ENCODE data around the gene CACNA2D1.
"Not testable (repeated sequence)": the region's sequence is repeated elsewhere in the genome, so short reads cannot be mapped to it uniquely, and the experiment has no call there.

CACNA2D1 gene

DNA sequence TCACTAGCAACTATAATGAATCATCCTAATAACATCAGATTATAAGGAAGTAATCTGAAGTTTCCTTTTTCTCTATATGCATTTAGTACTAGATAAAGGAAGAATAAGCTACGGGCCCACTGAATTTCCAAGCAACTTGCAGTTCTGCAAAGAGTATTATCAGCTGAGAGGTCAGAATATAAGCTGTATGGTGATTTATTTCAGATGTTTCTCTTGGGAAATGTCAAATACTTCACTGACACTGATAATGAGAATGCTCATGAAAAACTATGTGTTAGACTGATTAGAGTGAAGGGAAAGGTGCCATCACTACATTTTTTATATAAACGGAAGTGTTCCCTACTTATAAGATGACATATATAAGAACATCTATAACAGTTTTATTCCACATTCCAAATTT is 422.5 kb downstream of the CACNA2D1 start:
- no peak for DNase-seq

DNA sequence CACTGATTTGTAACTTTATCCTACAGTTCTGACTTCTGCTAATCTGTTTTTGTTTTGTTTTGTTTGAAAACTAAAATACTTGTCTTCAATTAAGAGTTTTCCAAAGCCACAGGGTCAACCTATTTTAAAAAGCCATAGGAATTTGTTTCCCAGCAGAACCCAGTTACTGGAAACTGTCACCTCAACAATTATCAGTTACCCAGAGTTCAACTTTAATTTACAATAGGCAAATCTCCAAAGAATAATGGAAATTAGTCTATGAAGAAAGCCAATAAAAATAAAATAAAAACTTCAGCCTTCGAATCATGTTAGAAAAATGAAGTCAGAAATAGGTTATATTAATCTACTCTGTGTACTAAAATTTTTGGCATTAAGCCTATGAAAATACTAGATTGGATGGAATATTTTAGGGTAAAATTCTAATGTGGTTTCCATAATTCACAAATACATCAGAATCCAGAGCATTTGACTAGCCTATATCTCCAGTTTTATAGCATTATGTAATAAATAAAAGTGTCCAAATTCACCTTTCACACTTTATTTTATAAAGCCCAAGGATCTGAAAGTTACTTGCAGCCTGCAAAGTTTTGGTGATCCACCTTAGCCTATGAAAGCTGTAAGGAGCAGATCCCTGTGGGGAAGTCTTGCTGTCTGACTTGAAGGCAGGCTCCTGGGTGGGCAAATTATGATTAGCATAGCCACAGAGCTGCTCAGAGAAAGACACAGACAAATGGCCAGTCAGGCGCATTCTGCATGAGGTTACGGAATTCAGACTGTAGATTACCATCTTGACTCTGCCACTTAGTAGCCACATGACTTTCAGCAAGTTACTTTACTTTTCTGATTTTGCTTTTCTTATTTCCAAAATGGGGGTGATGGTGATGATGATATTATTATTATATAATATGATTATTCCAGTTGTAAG is 423.8 kb downstream of the CACNA2D1 start:
- no peak for DNase-seq

GRCh38 chr7:82018226-82018625 is 425.4 kb downstream of the CACNA2D1 start:
- DNase-seq, result no peak

DNA sequence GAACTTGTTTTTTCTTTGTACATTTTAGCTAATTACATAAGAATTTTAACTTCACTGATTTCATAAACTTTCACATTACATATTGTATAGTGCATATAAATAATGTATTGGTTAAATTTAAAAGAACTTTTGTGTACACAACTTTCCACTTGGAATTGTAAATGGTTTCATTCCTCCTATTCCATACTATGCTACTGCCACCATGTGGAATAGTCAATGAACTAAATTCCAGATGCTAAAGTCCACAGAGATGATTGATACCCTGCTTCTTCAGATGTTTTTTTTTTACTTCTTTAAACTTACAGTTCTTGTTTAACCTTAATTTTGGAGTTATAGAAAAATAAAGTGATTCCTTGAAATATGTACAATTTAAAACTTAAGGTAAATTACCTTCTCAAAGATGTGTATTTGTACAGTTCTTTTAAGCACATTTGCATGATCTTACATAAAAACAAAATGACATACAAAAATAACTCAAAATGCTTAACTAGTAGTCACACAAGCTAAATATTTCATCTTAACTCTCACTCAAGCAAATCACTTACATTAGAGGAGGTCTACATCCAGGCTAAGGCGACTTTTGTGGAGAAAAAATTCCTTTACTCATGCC is 426.1 kb downstream of the CACNA2D1 start:
- DNase-seq, result no peak

GRCh38 chr7:82015751-82016150 is 427.8 kb downstream of the CACNA2D1 start:
- DNase-seq, result no peak

DNA sequence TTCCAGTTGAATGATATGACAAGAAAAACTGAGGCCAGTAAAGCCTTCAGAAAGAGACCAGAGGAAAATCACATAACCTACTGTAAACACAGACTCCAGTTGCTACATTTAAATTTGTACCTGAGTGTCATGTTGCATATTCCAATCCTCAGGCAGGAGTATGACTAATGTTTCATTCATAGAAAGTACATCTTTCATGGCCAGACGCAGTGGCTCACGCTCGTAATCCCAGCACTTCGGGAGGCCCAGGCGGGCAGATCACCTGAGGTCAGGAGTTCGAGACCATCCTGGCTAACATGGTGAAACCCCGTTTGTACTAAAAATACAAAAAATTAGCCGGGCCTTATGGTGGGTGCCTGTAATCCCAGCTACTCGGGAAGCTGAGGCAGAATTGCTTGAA is 429.0 kb downstream of the CACNA2D1 start:
- DNase-seq, result not testable (repeated sequence)

- DNase-seq, result no peak
These were observed 431.1 kb downstream of the CACNA2D1 start for GRCh38 chr7:82012453-82012852.

GRCh38 chr7:82010416-82010815 is 433.2 kb downstream of the CACNA2D1 start:
- no peak for DNase-seq

DNA sequence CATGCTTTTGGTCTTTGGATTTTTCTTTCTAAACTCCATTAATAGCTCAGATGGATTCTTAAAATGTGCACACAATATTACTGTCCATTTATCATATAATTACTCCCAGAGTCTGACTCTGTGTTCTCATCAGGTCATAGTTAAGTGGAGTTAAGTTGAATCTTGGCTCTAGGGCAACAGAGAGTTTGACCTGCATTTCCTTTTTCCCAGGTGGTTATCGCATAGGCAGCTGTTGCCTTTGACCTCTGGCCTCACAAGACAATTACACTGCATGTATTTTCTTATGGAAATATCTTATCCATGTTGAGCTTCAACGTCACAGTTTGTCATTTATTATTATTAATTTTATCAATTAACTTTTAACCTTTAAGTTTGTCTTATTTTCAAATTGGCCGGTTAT is 436.3 kb downstream of the CACNA2D1 start:
- no peak for DNase-seq

GRCh38 chr7:82005056-82005455 is 438.5 kb downstream of the CACNA2D1 start:
- no peak for DNase-seq

DNA sequence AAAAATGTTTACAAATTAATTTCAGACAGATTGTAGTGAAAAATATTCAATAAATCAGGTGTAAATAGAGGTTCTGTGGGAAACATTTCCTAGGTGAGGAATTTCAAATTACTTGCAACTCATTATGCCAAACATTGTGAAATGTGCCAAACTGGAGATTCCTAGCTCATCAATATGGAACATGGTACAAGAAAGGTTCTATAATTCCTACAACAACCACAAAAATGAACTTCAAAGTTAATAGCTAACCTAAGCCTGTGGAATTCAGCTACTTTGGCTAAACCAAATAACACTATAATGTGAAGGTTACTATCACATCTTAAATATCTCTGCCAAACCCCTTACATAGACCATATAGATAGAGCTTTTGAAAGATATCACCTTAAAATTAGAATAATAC is 450.4 kb downstream of the CACNA2D1 start:
- DNase-seq, result no peak

DNA sequence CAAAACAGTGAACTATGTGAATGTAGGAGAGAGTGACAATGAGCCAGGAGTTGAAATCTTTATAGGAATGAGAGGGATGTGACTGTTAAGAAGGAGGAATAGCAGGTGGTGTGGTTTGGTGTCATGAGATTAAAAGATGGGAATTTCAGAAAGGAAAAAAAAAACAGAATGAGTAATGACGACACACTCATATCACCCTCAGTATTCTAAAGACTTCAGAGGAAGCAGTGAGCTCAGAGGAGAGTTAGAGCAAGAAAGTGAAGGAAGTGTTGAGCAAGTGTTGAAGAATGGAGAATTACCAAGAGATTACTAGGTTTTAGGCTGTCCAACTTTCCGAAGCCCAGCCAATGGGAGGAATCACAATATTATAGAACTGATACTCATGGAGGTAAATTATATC is 453.2 kb downstream of the CACNA2D1 start:
- no peak for DNase-seq

- DNase-seq, result no peak
These were observed 456.7 kb downstream of the CACNA2D1 start for GRCh38 chr7:81986723-81987470.

DNA sequence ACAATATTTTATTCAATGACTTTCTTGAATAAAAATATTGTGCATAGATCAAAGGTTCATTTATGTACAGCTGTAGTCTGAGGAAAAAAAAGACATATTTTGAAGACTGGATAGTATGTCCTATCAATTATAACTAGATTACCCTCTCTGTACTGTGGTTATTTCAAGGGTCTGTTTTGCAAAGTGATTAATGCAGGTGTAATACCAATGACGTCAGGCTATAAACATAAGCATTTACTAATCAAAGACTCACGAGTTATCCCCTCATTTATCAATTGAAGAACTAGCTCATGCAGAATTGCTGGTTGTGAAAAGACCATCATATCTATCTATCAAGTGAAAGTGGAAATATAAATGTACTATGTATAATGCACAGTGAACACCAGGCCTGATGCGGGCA is 460.2 kb downstream of the CACNA2D1 start:
- no peak for DNase-seq

- DNase-seq, result no peak
These were observed 470.5 kb downstream of the CACNA2D1 start for GRCh38 chr7:81973117-81973516.

- no peak for DNase-seq
These were observed 483.6 kb downstream of the CACNA2D1 start for GRCh38 chr7:81960026-81960425.

- no peak for DNase-seq
These were observed 486.1 kb downstream of the CACNA2D1 start for GRCh38 chr7:81957517-81957916.

GRCh38 chr7:81956520-81956919 is 487.1 kb downstream of the CACNA2D1 start:
- no peak for DNase-seq

DNA sequence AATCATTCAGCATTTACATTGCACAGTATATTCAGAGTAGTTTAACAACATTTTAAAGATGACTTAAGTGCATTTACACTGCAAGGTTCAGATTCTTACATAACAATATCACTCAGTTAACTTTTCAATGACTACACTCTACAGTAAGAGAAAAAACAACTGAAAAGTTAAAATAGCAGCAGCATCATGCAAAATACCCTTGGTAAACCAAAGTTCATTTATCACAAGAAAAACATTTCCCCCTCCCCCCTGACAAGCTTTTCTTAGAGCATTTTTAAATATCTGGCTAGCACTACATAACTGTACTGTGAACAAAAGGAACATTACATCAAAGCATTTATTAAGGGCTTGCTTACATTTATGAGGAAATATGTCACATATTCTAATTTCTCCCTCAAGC is 494.3 kb downstream of the CACNA2D1 start:
- DNase-seq, result no peak

- DNase-seq, result no peak
These were observed 499.5 kb downstream of the CACNA2D1 start for GRCh38 chr7:81944058-81944457.

GRCh38 chr7:81937091-81937490 is 506.5 kb downstream of the CACNA2D1 start:
- no peak for DNase-seq

DNA sequence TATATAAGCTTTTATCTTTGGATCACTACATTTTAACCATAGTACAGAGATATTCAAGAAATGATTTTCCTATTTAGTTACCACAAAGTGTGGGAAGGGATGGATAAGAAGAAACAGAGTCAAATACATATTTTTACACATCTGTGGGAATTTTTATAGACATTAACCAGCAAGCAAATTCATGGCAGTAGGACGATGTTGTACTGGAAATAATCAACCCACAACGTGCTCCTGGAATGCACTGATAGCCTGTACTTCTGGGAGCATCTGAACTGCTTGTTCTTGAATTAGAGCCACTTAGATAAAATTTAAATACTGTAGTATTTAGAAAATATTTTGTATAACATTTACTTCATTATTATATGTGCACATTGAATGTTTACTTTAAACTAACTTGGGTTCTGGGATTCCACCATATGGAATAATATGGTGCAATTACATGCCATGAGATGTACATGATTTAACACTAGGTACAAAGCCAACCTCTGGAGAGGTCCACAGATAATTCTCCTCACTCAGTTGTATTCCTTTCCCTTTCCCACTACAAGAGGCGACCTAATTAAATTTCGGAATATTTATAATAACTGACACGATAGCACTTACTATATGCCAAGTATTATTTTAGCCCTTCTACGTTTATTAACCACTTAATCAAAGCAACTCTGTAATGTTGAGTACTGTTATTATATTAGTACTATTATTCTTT is 508.8 kb downstream of the CACNA2D1 start:
- DNase-seq, result no peak

GRCh38 chr7:81932936-81933335 is 510.6 kb downstream of the CACNA2D1 start:
- no peak for DNase-seq
